Stomach smooth muscle (tissue), 2 donors: ENCODE results near the gene PEX14.

ENCODE experiments used
- H3K27ac ChIP-seq: one replicate; pipeline ENCODE4 v1.7.0; 2013; ENCODE audit warnings: mild to moderate bottlenecking, low read length, inconsistent platforms
- H3K27me3 ChIP-seq, 2 donors: one replicate each; pipeline ENCODE4 v1.7.0; 2013; ENCODE audit warnings: low read length in 2 of 2; ENCODE audit not compliant: insufficient read depth in 2 of 2, control insufficient read depth in 1 of 2
- H3K36me3 ChIP-seq, 2 donors: one replicate each; pipeline ENCODE4 v1.7.0; 2013; ENCODE audit warnings: low read length in 2 of 2; ENCODE audit not compliant: control insufficient read depth in 2 of 2, insufficient read depth in 2 of 2
- H3K4me1 ChIP-seq: one replicate; pipeline ENCODE4 v1.7.0; 2013; ENCODE audit warnings: low read length; ENCODE audit not compliant: control insufficient read depth, insufficient read depth
- H3K4me3 ChIP-seq, 2 donors: one replicate each; pipeline ENCODE4 v1.7.0; 2013; ENCODE audit warnings: low read length in 2 of 2
- H3K9ac ChIP-seq, 2 donors: one replicate each; pipeline ENCODE4 v1.7.0; 2013; ENCODE audit warnings: low read length in 2 of 2, mild to moderate bottlenecking in 1 of 2
- H3K9me3 ChIP-seq, 2 donors: one replicate each; pipeline ENCODE4 v1.7.0; 2013; ENCODE audit warnings: low read length in 2 of 2; ENCODE audit not compliant: control insufficient read depth in 2 of 2
- donor health status: healthy.
- donor health status: Pancreatic carcinoma.

The PEX14 gene

GRCh38 chr1:10659646-10660540, 185.1 kb downstream of the PEX14 start:
- peaks cover 83% of the 10 kb centered on the region for H3K4me1 ChIP-seq
- peaks cover 6 to 10% of the 10 kb centered on the region in 2 donors for H3K36me3 ChIP-seq
- H3K9me3 ChIP-seq: no peaks in the 10 kb centered on the region
- H3K4me3 ChIP-seq: no peak overlapping the region
- H3K9ac ChIP-seq: no peak overlapping the region
- peak overlapping the region; percentile 92 for H3K27ac ChIP-seq
- H3K27me3 ChIP-seq: no peaks in the 10 kb centered on the region

DNA sequence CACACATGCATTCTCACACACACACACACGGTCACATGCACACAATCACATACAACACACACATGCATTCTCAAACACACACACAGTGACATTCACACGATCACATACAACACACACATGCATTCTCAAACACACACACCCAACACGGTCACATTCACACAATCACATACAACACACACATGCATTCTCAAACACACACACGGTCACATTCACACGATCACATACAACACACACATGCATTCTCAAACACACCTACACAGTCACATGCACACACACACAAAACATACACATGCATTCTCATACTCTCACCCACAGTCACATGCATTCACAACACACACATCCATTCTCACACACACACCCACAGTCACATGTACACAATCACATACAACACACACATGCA, 186.7 kb downstream of the PEX14 start:
- Histone ChIP-seq H3K4me1 (peaks cover 83% of the 10 kb centered on the region), H3K36me3 (peaks cover 6 to 10% of the 10 kb centered on the region in 2 donors), H3K9me3 (no peaks in the 10 kb centered on the region), H3K9ac (no peak overlapping the region), H3K27ac (peak overlapping the region; percentile 92), H3K27me3 (no peaks in the 10 kb centered on the region), H3K4me3 (no peak overlapping the region)

DNA sequence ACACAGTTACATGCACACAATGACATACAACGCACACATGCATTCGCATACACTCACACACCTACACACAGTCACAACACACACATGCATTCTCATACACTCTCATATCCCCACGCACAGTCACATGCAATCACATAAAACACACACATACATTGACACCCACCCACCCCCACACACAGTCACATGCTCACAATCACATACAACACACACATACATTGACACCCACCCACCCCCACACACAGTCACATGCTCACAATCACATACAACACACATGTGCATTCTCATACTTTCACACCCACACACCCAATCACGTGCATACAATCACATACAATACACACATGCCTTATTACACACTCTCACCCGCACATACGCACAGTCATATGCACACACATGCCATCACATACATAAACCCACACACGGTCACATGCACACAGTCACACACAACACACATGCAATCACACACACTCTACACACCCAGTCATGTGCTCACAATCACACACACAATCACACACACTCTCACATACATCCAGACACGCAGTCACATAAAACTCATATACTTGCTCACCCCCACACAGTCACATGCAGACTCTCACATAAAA, 187.4 kb downstream of the PEX14 start:
- no peaks in the 10 kb centered on the region for H3K27me3 ChIP-seq
- peaks cover 6 to 10% of the 10 kb centered on the region in 2 donors for H3K36me3 ChIP-seq
- H3K9ac ChIP-seq: peak overlapping the region in 1 of 2 donors; percentile 21
- peak overlapping the region; percentile 93 for H3K27ac ChIP-seq
- no peak overlapping the region for H3K4me3 ChIP-seq
- H3K4me1 ChIP-seq: peaks cover 83% of the 10 kb centered on the region
- no peaks in the 10 kb centered on the region for H3K9me3 ChIP-seq

GRCh38 chr1:10662824-10663677, 188.3 kb downstream of the PEX14 start:
- H3K36me3 ChIP-seq: peaks cover 6 to 10% of the 10 kb centered on the region in 2 donors
- H3K27me3 ChIP-seq: no peaks in the 10 kb centered on the region
- H3K9ac ChIP-seq: peak overlapping the region in 1 of 2 donors; percentile 55
- peak overlapping the region; percentile 93 for H3K27ac ChIP-seq
- H3K4me1 ChIP-seq: peaks cover 81% of the 10 kb centered on the region
- H3K4me3 ChIP-seq: peak overlapping the region in 1 of 2 donors; percentile 58
- no peaks in the 10 kb centered on the region for H3K9me3 ChIP-seq

- Histone ChIP-seq H3K27ac (peak overlapping the region; percentile 93), H3K4me1 (peaks cover 81% of the 10 kb centered on the region), H3K4me3 (peak overlapping the region in 1 of 2 donors; percentile 58)
These were observed 188.9 kb downstream of the PEX14 start for GRCh38 chr1:10663678-10664035.

DNA sequence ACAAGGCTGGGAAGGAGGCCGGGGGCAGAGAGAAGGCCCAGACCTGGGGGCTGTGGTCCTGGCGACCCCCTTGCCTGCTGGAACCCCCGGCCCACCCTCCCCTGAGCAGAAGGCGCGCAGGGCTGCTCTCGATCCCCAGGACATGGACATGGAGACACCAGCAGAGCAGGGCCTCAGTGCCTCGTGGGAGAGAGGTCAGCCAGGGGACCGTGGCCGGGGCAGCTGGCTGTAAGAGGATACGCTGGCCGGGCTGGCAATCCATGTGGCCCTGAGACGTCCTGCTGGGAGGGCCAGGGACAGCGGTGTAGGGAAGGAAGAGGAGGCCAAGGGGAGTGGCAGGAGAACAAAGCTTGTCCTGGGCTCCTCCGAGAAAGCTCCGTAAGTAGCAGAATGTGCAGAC, 189.5 kb downstream of the PEX14 start:
- peak overlapping the region in 1 of 2 donors; percentile 22 for H3K4me3 ChIP-seq

More at GRCh38 chr1:10663678-10664035, 188.9 kb downstream of the PEX14 start:
- peaks cover 6 to 10% of the 10 kb centered on the region in 2 donors for H3K36me3 ChIP-seq
- no peaks in the 10 kb centered on the region for H3K27me3 ChIP-seq
- H3K9me3 ChIP-seq: no peaks in the 10 kb centered on the region
- peak overlapping the region in 1 of 2 donors; percentile 55 for H3K9ac ChIP-seq

DNA sequence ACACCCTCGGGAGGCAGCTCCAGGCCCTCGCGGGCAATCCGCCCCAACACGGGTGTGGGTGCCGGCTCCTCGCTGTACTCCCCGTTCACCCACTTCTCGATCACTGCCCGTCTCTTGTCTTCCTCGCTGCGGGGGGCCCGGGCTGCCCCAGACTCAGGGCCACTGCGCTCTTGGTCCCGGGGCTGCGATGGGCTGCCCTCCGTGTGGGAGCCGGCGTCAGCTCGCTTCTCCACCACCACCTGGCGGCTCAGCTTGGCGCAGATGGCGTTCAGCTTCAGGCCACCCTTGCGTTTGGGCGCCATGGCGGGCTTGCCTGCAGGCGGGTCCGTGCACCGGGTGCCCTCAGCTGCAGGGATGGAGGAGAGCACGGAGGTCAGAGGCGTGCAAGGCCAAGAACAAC, 190.5 kb downstream of the PEX14 start:
- Histone ChIP-seq H3K9ac (no peak overlapping the region), H3K36me3 (peaks cover 0 to 2% of the 10 kb centered on the region in 2 donors), H3K27ac (peak overlapping the region; percentile 93), H3K9me3 (no peaks in the 10 kb centered on the region), H3K27me3 (no peaks in the 10 kb centered on the region), H3K4me3 (no peak overlapping the region), H3K4me1 (peaks cover 82% of the 10 kb centered on the region)

More for the DNA sequence above, 189.5 kb downstream of the PEX14 start:
- Histone ChIP-seq H3K27me3 (no peaks in the 10 kb centered on the region), H3K4me1 (peaks cover 81% of the 10 kb centered on the region), H3K9me3 (no peaks in the 10 kb centered on the region), H3K27ac (peak overlapping the region; percentile 93), H3K36me3 (peaks cover 3 to 4% of the 10 kb centered on the region in 2 donors), H3K9ac (no peak overlapping the region)

GRCh38 chr1:10665930-10666850, 191.4 kb downstream of the PEX14 start:
- Histone ChIP-seq H3K4me1 (peaks cover 88% of the 10 kb centered on the region), H3K4me3 (no peak overlapping the region), H3K27me3 (no peaks in the 10 kb centered on the region), H3K9ac (peak overlapping the region; percentile 55 to 62), H3K36me3 (no peaks in the 10 kb centered on the region), H3K9me3 (no peaks in the 10 kb centered on the region), H3K27ac (peak overlapping the region; percentile 93)

DNA sequence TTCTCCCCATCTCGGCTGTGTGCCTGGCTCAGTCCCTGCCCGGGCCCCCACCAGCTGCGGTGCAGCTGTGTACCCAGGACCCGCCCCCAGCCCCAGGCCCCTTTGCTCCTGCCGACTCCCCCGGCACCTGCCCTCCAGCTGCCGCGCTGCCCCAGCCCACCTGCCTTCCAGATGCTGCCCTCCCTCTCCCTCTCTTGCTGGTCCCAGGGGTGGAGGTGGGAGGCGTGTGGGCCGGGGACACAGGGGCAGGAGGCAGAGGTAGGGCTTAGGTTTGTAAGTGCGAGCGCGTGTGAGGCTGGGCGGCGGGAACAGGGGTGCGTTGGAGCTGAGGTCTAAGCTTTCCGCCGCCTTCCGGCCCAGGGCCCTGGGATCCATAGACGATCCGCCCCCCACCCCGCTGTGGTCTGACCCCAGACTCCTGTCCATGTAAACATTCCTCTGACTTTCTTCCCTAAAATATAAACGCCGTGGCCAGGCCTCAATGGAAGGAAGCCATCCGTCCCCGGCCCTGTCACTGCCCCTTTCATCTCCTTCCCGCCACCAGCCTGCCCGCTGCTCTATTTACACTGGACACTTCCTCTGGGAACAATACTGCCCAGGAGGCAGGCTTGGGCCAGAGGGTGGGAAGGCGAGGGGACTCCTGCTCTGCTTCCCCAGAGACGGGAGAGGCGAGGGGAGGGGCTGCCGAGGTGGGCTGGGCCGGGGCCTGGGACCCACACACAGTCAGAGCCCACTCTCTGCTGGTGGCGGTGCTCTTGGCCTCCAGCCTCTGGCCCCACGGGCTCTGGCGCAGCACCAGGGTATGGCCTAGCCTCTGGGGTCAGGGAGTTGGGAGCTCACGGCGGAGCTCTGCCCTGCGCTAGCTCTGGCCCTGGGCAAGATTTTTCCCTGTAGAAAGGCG, 193.4 kb downstream of the PEX14 start:
- no peaks in the 10 kb centered on the region for H3K9me3 ChIP-seq
- H3K27ac ChIP-seq: peak overlapping the region; percentile 97
- H3K9ac ChIP-seq: peak overlapping the region; percentile 41 to 58

More for the DNA sequence above, 193.4 kb downstream of the PEX14 start:
- Histone ChIP-seq H3K27me3 (no peaks in the 10 kb centered on the region), H3K36me3 (no peaks in the 10 kb centered on the region), H3K4me1 (peaks cover 91% of the 10 kb centered on the region), H3K4me3 (peak overlapping the region in 1 of 2 donors; percentile 35)
